ENCODE measurements around the gene CETP. TPM values are rescaled to one million over a fixed set of nuclear protein-coding genes. Genes with fewer than 3 reads are reported as not detected.

CETP gene
- total and polyA plus RNA-seq, 9 of the 15 experiments (the other 6 are each of a cell fraction or from before 2014, with no cell fraction given), result 0.07 to 0.11 TPM; not detected in 7

GRCh38 chr16:56931892-56932720, 29.6 kb upstream of the CETP start, which contains the start of gene HERPUD1:
Gene HERPUD1 (plus strand): TSS chr16:56932142. CDS start chr16:56932245, 103 bp downstream.
- BruUV-seq (replicated peaks), result no TSS peak
- DNase-seq (ENCODE audit: extremely low read depth in 1 of 4, low spot score in 3 of 4), result peak; percentile 97 to 99 (median 98)
- FAIRE-seq, result peak; percentile 93
- H3K4me1 ChIP-seq (replicated peaks in 1 of 2; ENCODE audit: control insufficient read depth in 2 of 2, insufficient read depth in 2 of 2, low read length in 2 of 2), result peaks cover 17 to 22% of the 10 kb centered on the region in 2 experiments; a peak in 4 of 5 replicates
- WGBS (ENCODE audit: insufficient coverage, low coverage, missing lambda C conversion rate), result under 1% methylated on average over 51 of the region's 83 CpGs
- in situ Hi-C loops (cut with MboI) (no loop called here), intact Hi-C loops (cut with micrococcal nuclease) (loop anchor here (5.0 kb wide), 1 partner anchor 60 kb away; no protein-coding TSS in a partner anchor)
- H3K79me2 ChIP-seq (ENCODE audit: control insufficient read depth, insufficient read depth, low read length), result peaks cover 43% of the 10 kb centered on the region
- peak; percentile 92 for ATAC-seq
- peak within 1 kb of the TSS; percentile 91 to 97 for H3K9ac ChIP-seq (ENCODE audit: insufficient read depth in 1 of 2, low read depth in 2 of 2, low read length in 2 of 2)
- no peaks in the 10 kb centered on the region for H3K9me1 ChIP-seq (ENCODE audit: control insufficient read depth, insufficient read depth, low read length)
- H3K4me2 ChIP-seq (ENCODE audit: insufficient read depth, low read length), result peak within 1 kb of the TSS; percentile 98
- no peaks in the 10 kb centered on the region for H3K27me3 ChIP-seq (ENCODE audit: control insufficient read depth in 2 of 2, insufficient read depth in 2 of 2, low read length in 2 of 2)
- H3K9me3 ChIP-seq (replicated peaks; ENCODE audit: control insufficient read depth, insufficient read depth, low read depth, low read length), result no peaks in the 10 kb centered on the region
- peak within 1 kb of the TSS; percentile 88 for H2AFZ ChIP-seq (ENCODE audit: low read depth, low read length)
- peaks cover 18% of the 10 kb centered on the region; the same call in 1 of the 2 replicates for H4K20me1 ChIP-seq (replicated peaks; ENCODE audit: control insufficient read depth, insufficient read depth, low read length)
- H3K4me3 ChIP-seq, result peak within 1 kb of the TSS; percentile 95
- peaks cover 34% of the 10 kb centered on the region for H3K36me3 ChIP-seq (ENCODE audit: control insufficient read depth, insufficient read depth, low read length)
- ChIA-PET CTCF (ENCODE audit: low intra/inter-chr PET ratio) (no interaction called here), POLR2A (interaction anchor here (0.6 to 6.1 kb wide), 36 partner anchors 9 to 1296 kb away, joined by 3 to 102 read pairs (median 4); no protein-coding TSS in a partner anchor)
- peak within 1 kb of the TSS; percentile 91 for H3K27ac ChIP-seq (ENCODE audit: extremely low read depth, low read depth, low read length)
- TF ChIP-seq AFF4 (CRISPR knock-in tag; IDR thresholded peaks at IDR 0.05), result peak; percentile 99
- TF ChIP-seq ZNF584 (CRISPR knock-in tag; IDR thresholded peaks at IDR 0.05; ENCODE audit: low read depth), result 0 out of 2 replicates have a peak, but pooled peaks have one; percentile 68
- TF ChIP-seq PHB (CRISPR knock-in tag; IDR thresholded peaks at IDR 0.05), result 0 out of 2 replicates have a peak, but pooled peaks have one; percentile 17
- TF ChIP-seq SP1 (CRISPR knock-in tag; IDR thresholded peaks at IDR 0.05), result peak; percentile 69; the same call in 1 of the 2 replicates
- peak; percentile 95 for TF ChIP-seq SMAD1 (IDR thresholded peaks at IDR 0.05; ENCODE audit: low read depth, low read length, partially characterized antibody)
- TF ChIP-seq RBM15 (IDR thresholded peaks at IDR 0.05; ENCODE audit: insufficient read depth, low read length), result 0 out of 2 replicates have a peak, but pooled peaks have one; percentile 95
- peak; percentile 77; the same call in 1 of the 2 replicates for TF ChIP-seq MTA1 (IDR thresholded peaks at IDR 0.05; ENCODE audit: borderline replicate concordance)
- peak; percentile 60; the same call in 1 of the 2 replicates for TF ChIP-seq VEZF1 (CRISPR knock-in tag; IDR thresholded peaks at IDR 0.05)
- peak; percentile 47; the same call in 1 of the 2 replicates for TF ChIP-seq ESRRA (IDR thresholded peaks at IDR 0.05; ENCODE audit: borderline replicate concordance, low read depth)
- 0 out of 6 replicates have a peak, but pooled peaks of 1 of the 3 experiments have one; percentile 16 for TF ChIP-seq ZBTB11 (CRISPR knock-in tag; IDR thresholded peaks at IDR 0.05)

Measured in K562 (cell line).